GM21737 (cell line): ENCODE results near the gene PDLIM7.
"Not testable (repeated sequence)": the region's sequence is repeated elsewhere in the genome, so short reads cannot be mapped to it uniquely, and the experiment has no call there.

Experiments
- ATAC-seq: cut with Tn5 transposase; IDR thresholded peaks from one replicate; pipeline ENCODE4 v1.9.1; 2021; ENCODE audit warnings: mild to moderate bottlenecking, moderate library complexity; ENCODE audit not compliant: unreplicated experiment

Gene PDLIM7

GRCh38 chr5:177492841-177493240 is 4.6 kb downstream of the PDLIM7 start:
- no peak for ATAC-seq

- ATAC-seq = no peak
Observed at GRCh38 chr5:177491983-177492746, 5.2 kb downstream of the PDLIM7 start.

- ATAC-seq = no peak
Observed at GRCh38 chr5:177491429-177491945, 5.9 kb downstream of the PDLIM7 start.

- ATAC-seq = no peak
Observed at GRCh38 chr5:177490992-177491391, 6.4 kb downstream of the PDLIM7 start.

GRCh38 chr5:177490311-177490991 is 7.0 kb downstream of the PDLIM7 start:
- no peak for ATAC-seq

GRCh38 chr5:177489119-177489716 is 8.2 kb downstream of the PDLIM7 start:
- no peak for ATAC-seq

GRCh38 chr5:177487975-177488374 is 9.4 kb downstream of the PDLIM7 start:
- no peak for ATAC-seq

- no peak for ATAC-seq
Observed at GRCh38 chr5:177487144-177487543, 10.3 kb downstream of the PDLIM7 start.

- ATAC-seq = no peak
Observed at GRCh38 chr5:177486256-177486655, 11.1 kb downstream of the PDLIM7 start.

- ATAC-seq = not testable (repeated sequence)
Observed at GRCh38 chr5:177485753-177486152, 11.7 kb downstream of the PDLIM7 start.

- no peak for ATAC-seq
Observed at GRCh38 chr5:177484902-177485549, 12.4 kb downstream of the PDLIM7 start.

- no peak for ATAC-seq
Observed at GRCh38 chr5:177483994-177484901, 13.2 kb downstream of the PDLIM7 start.

- no peak for ATAC-seq
Observed at GRCh38 chr5:177483042-177483441, 14.4 kb downstream of the PDLIM7 start.

GRCh38 chr5:177482359-177482795 is 15.0 kb downstream of the PDLIM7 start:
- no peak for ATAC-seq

- ATAC-seq = no peak
Observed at GRCh38 chr5:177479774-177480173, 17.6 kb downstream of the PDLIM7 start.

GRCh38 chr5:177478711-177479646 is 18.4 kb downstream of the PDLIM7 start:
- no peak for ATAC-seq

- no peak for ATAC-seq
Observed at GRCh38 chr5:177477701-177478477, 19.5 kb downstream of the PDLIM7 start.

GRCh38 chr5:177476531-177477233 is 20.7 kb downstream of the PDLIM7 start:
- no peak for ATAC-seq
